Astrocyte (in vitro differentiated cells and primary cell): Measurements from ENCODE around the gene APOA5. TPM values are rescaled to one million over a fixed set of nuclear protein-coding genes. Genes with fewer than 3 reads are reported as not detected.
A peak's percentile ranks its signal among the peaks of the same experiment; 100 is the strongest.

Source experiments
- DNase-seq: peaks from one replicate; pipeline ENCODE4 v3.0.0-alpha.2; 2010; ENCODE audit warnings: low read depth
- FAIRE-seq: peaks from 2 replicates; lab custom pipeline; 2011; peaks lifted over from hg19 to GRCh38; lab: Jason Lieb, UNC
- H2AFZ ChIP-seq: 2 replicates; pipeline ENCODE4 v1.6.0; 2012; ENCODE audit warnings: low read depth, low read length, inconsistent platforms
- H3K27ac ChIP-seq: 2 replicates; pipeline ENCODE4 v1.5.1; 2011; ENCODE audit warnings: low read depth, low read length, inconsistent platforms
- H3K27me3 ChIP-seq: 2 replicates; pipeline ENCODE4 v1.6.0; 2011; ENCODE audit warnings: low read length, inconsistent platforms; ENCODE audit not compliant: insufficient read depth
- H3K36me3 ChIP-seq: 2 replicates; pipeline ENCODE4 v1.5.1; 2011; ENCODE audit warnings: low read length, inconsistent platforms; ENCODE audit not compliant: insufficient read depth
- H3K4me1 ChIP-seq: 2 replicates; pipeline ENCODE4 v1.5.1; 2011; ENCODE audit warnings: low read length, inconsistent platforms; ENCODE audit not compliant: insufficient read depth
- H3K4me2 ChIP-seq: 2 replicates; pipeline ENCODE4 v1.6.0; 2012; ENCODE audit warnings: low read length, inconsistent platforms
- H3K4me3 ChIP-seq: 2 replicates; pipeline ENCODE4 v1.5.1; 2011; ENCODE audit warnings: low read depth, mild to moderate bottlenecking, low read length, inconsistent platforms; ENCODE audit not compliant: insufficient read depth
- H3K79me2 ChIP-seq: 2 replicates; pipeline ENCODE4 v1.6.0; 2012; ENCODE audit warnings: mild to moderate bottlenecking, low read length, inconsistent platforms; ENCODE audit not compliant: insufficient read depth
- H3K9ac ChIP-seq: 2 replicates; pipeline ENCODE4 v1.6.0; 2012; ENCODE audit warnings: mild to moderate bottlenecking, low read length, inconsistent platforms
- H3K9me3 ChIP-seq: 2 replicates; pipeline ENCODE4 v1.5.1; 2012; ENCODE audit warnings: low read depth, mild to moderate bottlenecking, low read length, inconsistent platforms; ENCODE audit not compliant: insufficient read depth
- H4K20me1 ChIP-seq: 2 replicates; pipeline ENCODE4 v1.6.0; 2012; ENCODE audit warnings: low read length, inconsistent platforms; ENCODE audit not compliant: insufficient read depth
- H3K27ac Mint-ChIP-seq: one replicate; pipeline ENCODE4 v1.8.0; 2021; ENCODE audit warnings: mild to moderate bottlenecking, mixed read lengths; ENCODE audit not compliant: unreplicated experiment
- H3K27me3 Mint-ChIP-seq: one replicate; pipeline ENCODE4 v1.8.0; 2021; ENCODE audit warnings: low read depth, mixed read lengths; ENCODE audit not compliant: unreplicated experiment
- H3K36me3 Mint-ChIP-seq: one replicate; pipeline ENCODE4 v1.8.0; 2021; ENCODE audit warnings: low read depth, mixed read lengths; ENCODE audit not compliant: unreplicated experiment
- H3K4me1 Mint-ChIP-seq: one replicate; pipeline ENCODE4 v1.8.0; 2021; ENCODE audit warnings: low read depth, mixed read lengths; ENCODE audit not compliant: unreplicated experiment
- H3K4me3 Mint-ChIP-seq: one replicate; pipeline ENCODE4 v1.8.0; 2021; ENCODE audit warnings: mild to moderate bottlenecking, moderate library complexity, mixed read lengths; ENCODE audit not compliant: unreplicated experiment
- H3K9me3 Mint-ChIP-seq: one replicate; pipeline ENCODE4 v1.8.0; 2021; ENCODE audit warnings: mild to moderate bottlenecking, mixed read lengths; ENCODE audit not compliant: unreplicated experiment
- CTCF ChIP-seq: IDR thresholded peaks from 2 replicates; pipeline ENCODE4 v1.5.1; 2011; ENCODE audit warnings: low read depth, mild to moderate bottlenecking, inconsistent platforms, low read length, moderate library complexity; ENCODE audit not compliant: insufficient read depth
- EZH2 ChIP-seq: IDR thresholded peaks from 2 replicates; pipeline ENCODE4 v1.6.1; 2012; ENCODE audit warnings: mild to moderate bottlenecking, low read length, inconsistent platforms; ENCODE audit not compliant: insufficient read depth
- total RNA-seq: library from RNA; stranded (reverse); gene quantifications from 2 replicates; pipeline ENCODE4 v1.2.1, GENCODE V29; 2021

Gene APOA5
- total RNA-seq, 1 donor from 2014 or later: not detected

- FAIRE-seq: peak; percentile 97
- no peak overlapping the region for H3K27ac ChIP-seq
- H3K9me3 Mint-ChIP-seq: no peaks in the 10 kb centered on the region
- H3K9ac ChIP-seq: no peak overlapping the region
- peaks cover 13% of the 10 kb centered on the region for H3K4me1 Mint-ChIP-seq
- TF ChIP-seq EZH2: no peak
- no peak for TF ChIP-seq CTCF
- no peaks in the 10 kb centered on the region for H3K79me2 ChIP-seq
- no peaks in the 10 kb centered on the region for H3K36me3 Mint-ChIP-seq
- no peaks in the 10 kb centered on the region for H3K36me3 ChIP-seq
- no peak overlapping the region for H3K27ac Mint-ChIP-seq
- no peaks in the 10 kb centered on the region for H3K27me3 ChIP-seq
- H3K4me3 ChIP-seq: no peak overlapping the region
- H3K9me3 ChIP-seq: no peaks in the 10 kb centered on the region
- peaks cover 13% of the 10 kb centered on the region for H3K27me3 Mint-ChIP-seq
- peak; percentile 76 for DNase-seq
- H4K20me1 ChIP-seq: no peaks in the 10 kb centered on the region
- H2AFZ ChIP-seq: no peak overlapping the region
- peaks cover 22% of the 10 kb centered on the region for H3K4me1 ChIP-seq
- no peak overlapping the region for H3K4me3 Mint-ChIP-seq
- peak overlapping the region; percentile 20 for H3K4me2 ChIP-seq
Observed at GRCh38 chr11:116792869-116793771, 1.4 kb upstream of the APOA5 start.

GRCh38 chr11:116792144-116792868, 627 bp upstream of the APOA5 start:
- H3K36me3 ChIP-seq: no peaks in the 10 kb centered on the region
- H3K27me3 ChIP-seq: no peaks in the 10 kb centered on the region
- no peaks in the 10 kb centered on the region for H4K20me1 ChIP-seq
- TF ChIP-seq EZH2 (no peak), CTCF (no peak)
- Mint-ChIP-seq H3K9me3 (no peaks in the 10 kb centered on the region), H3K27me3 (peaks cover 13% of the 10 kb centered on the region), H3K27ac (no peak overlapping the region), H3K36me3 (peaks cover 2% of the 10 kb centered on the region), H3K4me3 (no peak overlapping the region), H3K4me1 (peaks cover 13% of the 10 kb centered on the region)
- peaks cover 4% of the 10 kb centered on the region for H3K79me2 ChIP-seq
- H3K9me3 ChIP-seq: no peaks in the 10 kb centered on the region
- peaks cover 24% of the 10 kb centered on the region for H3K4me1 ChIP-seq
- peak overlapping the region; percentile 20 for H3K4me2 ChIP-seq
- no peak overlapping the region for H3K4me3 ChIP-seq
- H3K27ac ChIP-seq: no peak overlapping the region
- FAIRE-seq (no peak), DNase-seq (no peak)
- H2AFZ ChIP-seq: no peak overlapping the region
- H3K9ac ChIP-seq: no peak overlapping the region
